HG03064 (cell line): ENCODE measurements around the gene MARK4.

Experiments
- ATAC-seq: cut with Tn5 transposase; IDR thresholded peaks from one replicate; pipeline ENCODE4 v1.9.1; 2021; ENCODE audit warnings: low read depth; ENCODE audit not compliant: unreplicated experiment

The MARK4 gene

GRCh38 chr19:45238556-45238955 lies 12.5 kb upstream of the MARK4 start:
- ATAC-seq: no peak

- ATAC-seq: no peak
Observed at GRCh38 chr19:45243144-45243732, 7.8 kb upstream of the MARK4 start.

- ATAC-seq: no peak
Observed at GRCh38 chr19:45244133-45244794, 6.8 kb upstream of the MARK4 start.

GRCh38 chr19:45245334-45245787 lies 5.7 kb upstream of the MARK4 start, which contains the start of gene EXOC3L2:
Gene EXOC3L2, minus strand, starts transcription at chr19:45245407. Its CDS starts 6,362 bp downstream, at chr19:45239045.
- ATAC-seq: no peak

GRCh38 chr19:45245826-45246225 lies 5.2 kb upstream of the MARK4 start:
- ATAC-seq: no peak

GRCh38 chr19:45247136-45247535 lies 3.9 kb upstream of the MARK4 start:
- ATAC-seq: no peak

- ATAC-seq: no peak
Observed at GRCh38 chr19:45249261-45250033, 1.6 kb upstream of the MARK4 start.

- ATAC-seq: no peak
Observed at GRCh38 chr19:45250216-45250831, 747 bp upstream of the MARK4 start.

- ATAC-seq: no peak
Observed at GRCh38 chr19:45251452-45252354, 632 bp downstream of the MARK4 start.

GRCh38 chr19:45253396-45254027 lies 2.4 kb downstream of the MARK4 start:
- ATAC-seq: no peak

- ATAC-seq: no peak
Observed at GRCh38 chr19:45254044-45254531, 3.0 kb downstream of the MARK4 start.

GRCh38 chr19:45255611-45256157 lies 4.6 kb downstream of the MARK4 start:
- ATAC-seq: no peak

- ATAC-seq: no peak
Observed at GRCh38 chr19:45256836-45257235, 5.8 kb downstream of the MARK4 start.

- no peak for ATAC-seq
Observed at GRCh38 chr19:45258862-45259261, 7.8 kb downstream of the MARK4 start.

GRCh38 chr19:45262570-45262969 lies 11.5 kb downstream of the MARK4 start:
- ATAC-seq: no peak

GRCh38 chr19:45263013-45263412 lies 11.9 kb downstream of the MARK4 start:
- no peak for ATAC-seq

GRCh38 chr19:45264781-45265317 lies 13.8 kb downstream of the MARK4 start:
- no peak for ATAC-seq

GRCh38 chr19:45265375-45265774 lies 14.3 kb downstream of the MARK4 start:
- no peak for ATAC-seq

GRCh38 chr19:45267296-45267695 lies 16.2 kb downstream of the MARK4 start:
- no peak for ATAC-seq
